ENCODE results near the gene HIVEP3. TPM values are rescaled to one million over a fixed set of nuclear protein-coding genes. Genes with fewer than 3 reads are reported as not detected.

HIVEP3 gene
- total RNA-seq, 1 donor from 2014 or later = 8.9 TPM

DNA sequence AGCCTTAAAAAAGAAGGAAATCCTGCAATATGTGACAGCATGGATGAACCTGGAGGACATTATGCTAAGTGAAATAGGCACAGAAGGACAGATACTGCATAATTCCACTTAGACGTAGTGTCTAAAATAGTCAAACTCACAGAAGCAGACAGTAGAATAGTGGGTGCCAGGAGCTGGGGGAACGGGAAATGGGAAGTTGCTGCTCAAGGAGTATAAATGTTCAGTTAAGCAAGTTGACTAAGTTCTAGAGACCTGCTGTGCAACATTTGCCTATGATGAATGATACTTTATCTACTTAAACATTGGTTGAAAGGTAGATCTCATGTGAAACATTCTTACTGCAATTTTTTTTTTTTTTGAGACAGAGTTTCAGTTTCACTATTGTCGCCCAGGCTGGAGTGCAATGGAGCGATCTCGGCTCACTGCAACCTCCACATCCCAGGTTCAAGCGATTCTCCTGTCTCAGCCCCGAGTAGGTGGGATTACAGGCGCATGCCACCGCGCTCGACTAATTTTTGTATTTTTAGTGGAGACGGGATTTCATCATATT, 197.8 kb downstream of the HIVEP3 start:
- Mint-ChIP-seq H3K4me1 (ENCODE audit: low read depth, unreplicated experiment) (peaks cover 3% of the 10 kb centered on the region), H3K9me3 (ENCODE audit: unreplicated experiment) (peaks cover 4% of the 10 kb centered on the region), H3K27me3 (ENCODE audit: low read depth, unreplicated experiment) (peaks cover 28% of the 10 kb centered on the region), H3K36me3 (ENCODE audit: low read depth, unreplicated experiment) (peaks cover 2% of the 10 kb centered on the region), H3K4me3 (ENCODE audit: unreplicated experiment) (no peak overlapping the region), H3K27ac (ENCODE audit: unreplicated experiment) (no peak overlapping the region)
- H4K20me1 ChIP-seq (ENCODE audit: insufficient read depth, low read length) = no peaks in the 10 kb centered on the region
- no peak overlapping the region for H3K4me3 ChIP-seq (ENCODE audit: insufficient read depth, low read depth, low read length)
- H3K9me3 ChIP-seq (ENCODE audit: insufficient read depth, low read depth, low read length) = no peaks in the 10 kb centered on the region
- H3K79me2 ChIP-seq (ENCODE audit: insufficient read depth, low read length) = no peaks in the 10 kb centered on the region
- no peaks in the 10 kb centered on the region for H3K27me3 ChIP-seq (ENCODE audit: insufficient read depth, low read length)
- FAIRE-seq = no peak
- no peak overlapping the region for H3K27ac ChIP-seq (ENCODE audit: low read depth, low read length)
- H3K4me2 ChIP-seq (ENCODE audit: low read length) = no peak overlapping the region
- no peaks in the 10 kb centered on the region for H3K36me3 ChIP-seq (ENCODE audit: insufficient read depth, low read length)
- H3K9ac ChIP-seq (ENCODE audit: low read length) = no peak overlapping the region
- H2AFZ ChIP-seq (ENCODE audit: low read depth, low read length) = no peak overlapping the region
- H3K4me1 ChIP-seq (ENCODE audit: insufficient read depth, low read length) = no peaks in the 10 kb centered on the region
- TF ChIP-seq, protein P1, sequence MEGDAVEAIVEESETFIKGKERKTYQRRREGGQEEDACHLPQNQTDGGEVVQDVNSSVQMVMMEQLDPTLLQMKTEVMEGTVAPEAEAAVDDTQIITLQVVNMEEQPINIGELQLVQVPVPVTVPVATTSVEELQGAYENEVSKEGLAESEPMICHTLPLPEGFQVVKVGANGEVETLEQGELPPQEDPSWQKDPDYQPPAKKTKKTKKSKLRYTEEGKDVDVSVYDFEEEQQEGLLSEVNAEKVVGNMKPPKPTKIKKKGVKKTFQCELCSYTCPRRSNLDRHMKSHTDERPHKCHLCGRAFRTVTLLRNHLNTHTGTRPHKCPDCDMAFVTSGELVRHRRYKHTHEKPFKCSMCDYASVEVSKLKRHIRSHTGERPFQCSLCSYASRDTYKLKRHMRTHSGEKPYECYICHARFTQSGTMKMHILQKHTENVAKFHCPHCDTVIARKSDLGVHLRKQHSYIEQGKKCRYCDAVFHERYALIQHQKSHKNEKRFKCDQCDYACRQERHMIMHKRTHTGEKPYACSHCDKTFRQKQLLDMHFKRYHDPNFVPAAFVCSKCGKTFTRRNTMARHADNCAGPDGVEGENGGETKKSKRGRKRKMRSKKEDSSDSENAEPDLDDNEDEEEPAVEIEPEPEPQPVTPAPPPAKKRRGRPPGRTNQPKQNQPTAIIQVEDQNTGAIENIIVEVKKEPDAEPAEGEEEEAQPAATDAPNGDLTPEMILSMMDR (IDR thresholded peaks at IDR 0.05; ENCODE audit: insufficient read depth, low read depth, low read length) = no peak
- no peak for TF ChIP-seq EZH2 (IDR thresholded peaks at IDR 0.05; ENCODE audit: insufficient read depth, low read length)
- DNase-seq (ENCODE audit: low read depth) = no peak

- TF ChIP-seq EZH2 (IDR thresholded peaks at IDR 0.05; ENCODE audit: insufficient read depth, low read length) = no peak
- TF ChIP-seq, protein P1 (IDR thresholded peaks at IDR 0.05; ENCODE audit: insufficient read depth, low read depth, low read length) = no peak
- Histone ChIP-seq H3K9me3 (ENCODE audit: insufficient read depth, low read depth, low read length) (no peaks in the 10 kb centered on the region), H3K79me2 (ENCODE audit: insufficient read depth, low read length) (no peaks in the 10 kb centered on the region), H3K4me3 (ENCODE audit: insufficient read depth, low read depth, low read length) (no peak overlapping the region), H4K20me1 (ENCODE audit: insufficient read depth, low read length) (no peaks in the 10 kb centered on the region), H3K36me3 (ENCODE audit: insufficient read depth, low read length) (no peaks in the 10 kb centered on the region), H2AFZ (ENCODE audit: low read depth, low read length) (no peak overlapping the region), H3K27me3 (ENCODE audit: insufficient read depth, low read length) (no peaks in the 10 kb centered on the region), H3K27ac (ENCODE audit: low read depth, low read length) (no peak overlapping the region), H3K9ac (ENCODE audit: low read length) (no peak overlapping the region), H3K4me1 (ENCODE audit: insufficient read depth, low read length) (peaks cover 5% of the 10 kb centered on the region), H3K4me2 (ENCODE audit: low read length) (no peak overlapping the region)
- Mint-ChIP-seq H3K4me1 (ENCODE audit: low read depth, unreplicated experiment) (peaks cover 5% of the 10 kb centered on the region), H3K4me3 (ENCODE audit: unreplicated experiment) (no peak overlapping the region), H3K9me3 (ENCODE audit: unreplicated experiment) (peaks cover 4% of the 10 kb centered on the region), H3K36me3 (ENCODE audit: low read depth, unreplicated experiment) (peaks cover 2% of the 10 kb centered on the region), H3K27me3 (ENCODE audit: low read depth, unreplicated experiment) (peaks cover 28% of the 10 kb centered on the region), H3K27ac (ENCODE audit: unreplicated experiment) (no peak overlapping the region)
- no peak for DNase-seq (ENCODE audit: low read depth)
- no peak for FAIRE-seq
Observed at GRCh38 chr1:41719590-41719989, 199.1 kb downstream of the HIVEP3 start.

DNA sequence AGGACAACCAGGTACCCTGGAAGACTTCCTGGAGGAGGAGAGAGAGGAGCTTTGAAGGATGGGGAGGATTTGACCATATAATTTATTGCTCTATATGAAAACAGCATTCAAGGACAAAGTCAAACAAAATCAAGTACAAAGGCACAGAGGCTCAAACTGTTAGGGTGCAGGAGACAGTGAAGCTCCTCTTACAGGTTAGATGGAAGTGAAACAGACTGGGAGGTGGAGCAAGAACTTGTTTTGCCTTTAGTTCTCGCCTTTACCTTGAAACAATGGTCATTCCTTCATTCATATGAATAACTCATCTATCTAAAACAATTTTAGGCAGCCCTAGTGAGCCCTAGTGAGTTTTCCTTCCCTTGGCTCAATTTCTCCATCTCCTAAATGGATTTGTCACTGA, 199.6 kb downstream of the HIVEP3 start:
- no peak overlapping the region for H2AFZ ChIP-seq (ENCODE audit: low read depth, low read length)
- FAIRE-seq = no peak
- H3K9ac ChIP-seq (ENCODE audit: low read length) = no peak overlapping the region
- H3K9me3 Mint-ChIP-seq (ENCODE audit: unreplicated experiment) = peaks cover 4% of the 10 kb centered on the region
- no peak overlapping the region for H3K27ac Mint-ChIP-seq (ENCODE audit: unreplicated experiment)
- H3K36me3 ChIP-seq (ENCODE audit: insufficient read depth, low read length) = no peaks in the 10 kb centered on the region
- TF ChIP-seq, protein P1 (IDR thresholded peaks at IDR 0.05; ENCODE audit: insufficient read depth, low read depth, low read length) = no peak
- TF ChIP-seq EZH2 (IDR thresholded peaks at IDR 0.05; ENCODE audit: insufficient read depth, low read length) = no peak
- H3K4me1 Mint-ChIP-seq (ENCODE audit: low read depth, unreplicated experiment) = peaks cover 9% of the 10 kb centered on the region
- no peaks in the 10 kb centered on the region for H3K27me3 ChIP-seq (ENCODE audit: insufficient read depth, low read length)
- no peak overlapping the region for H3K4me2 ChIP-seq (ENCODE audit: low read length)
- H3K4me1 ChIP-seq (ENCODE audit: insufficient read depth, low read length) = peaks cover 10% of the 10 kb centered on the region
- H3K27ac ChIP-seq (ENCODE audit: low read depth, low read length) = no peak overlapping the region
- H3K4me3 Mint-ChIP-seq (ENCODE audit: unreplicated experiment) = no peak overlapping the region
- no peaks in the 10 kb centered on the region for H4K20me1 ChIP-seq (ENCODE audit: insufficient read depth, low read length)
- no peaks in the 10 kb centered on the region for H3K9me3 ChIP-seq (ENCODE audit: insufficient read depth, low read depth, low read length)
- peaks cover 2% of the 10 kb centered on the region for H3K36me3 Mint-ChIP-seq (ENCODE audit: low read depth, unreplicated experiment)
- H3K79me2 ChIP-seq (ENCODE audit: insufficient read depth, low read length) = no peaks in the 10 kb centered on the region
- peaks cover 25% of the 10 kb centered on the region for H3K27me3 Mint-ChIP-seq (ENCODE audit: low read depth, unreplicated experiment)
- no peak overlapping the region for H3K4me3 ChIP-seq (ENCODE audit: insufficient read depth, low read depth, low read length)
- no peak for DNase-seq (ENCODE audit: low read depth)

All from astrocyte (in vitro differentiated cells and primary cell).